GM21528 (cell line): ENCODE results near the gene AGAP3.

Experiments used
- ATAC-seq: cut with Tn5 transposase; IDR thresholded peaks from one replicate; pipeline ENCODE4 v1.9.1; 2021; ENCODE audit warnings: mild to moderate bottlenecking, moderate library complexity; ENCODE audit not compliant: unreplicated experiment, low FRiP score

AGAP3 gene

DNA sequence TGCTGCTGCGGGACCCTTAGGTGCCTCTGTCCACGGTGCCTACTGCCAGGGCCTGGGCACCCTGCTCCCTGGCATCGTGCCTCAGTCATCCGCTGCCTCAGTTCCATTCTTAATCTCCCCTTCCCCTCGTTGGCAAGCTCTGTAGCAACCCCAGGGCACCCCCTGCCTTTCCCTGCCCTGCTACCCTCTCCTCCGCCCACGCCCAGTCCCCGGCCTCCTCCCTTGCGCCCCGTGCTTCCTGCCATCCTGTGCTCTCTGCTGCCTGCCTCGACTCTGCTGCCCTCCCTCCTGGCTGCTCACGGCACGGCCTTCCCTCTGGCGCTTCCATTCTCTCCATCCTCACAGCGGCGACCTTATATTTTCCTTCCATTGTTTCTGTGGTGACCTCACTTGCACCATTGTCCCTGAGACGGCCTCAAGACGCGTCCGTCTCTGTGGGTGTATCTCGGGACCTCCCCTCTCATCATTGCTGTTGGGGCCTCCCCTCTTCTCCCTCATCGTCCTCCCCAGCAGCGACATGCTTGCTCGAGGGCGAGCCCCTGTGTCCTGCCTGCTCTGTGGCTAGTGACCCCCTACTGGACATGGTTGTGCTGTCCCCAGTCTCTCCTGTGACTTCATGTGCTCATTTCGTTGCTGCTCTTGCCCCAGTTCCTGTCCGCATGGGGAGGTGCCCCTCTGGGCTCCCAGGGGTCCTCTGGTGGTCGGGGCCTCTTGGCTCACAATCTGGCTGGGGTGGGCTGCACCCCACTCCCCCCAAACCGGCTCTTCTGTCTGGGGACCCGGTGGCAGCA lies 35.3 kb downstream of the AGAP3 start:
- no peak for ATAC-seq

GRCh38 chr7:151122276-151122675 lies 36.0 kb downstream of the AGAP3 start:
- ATAC-seq: no peak

DNA sequence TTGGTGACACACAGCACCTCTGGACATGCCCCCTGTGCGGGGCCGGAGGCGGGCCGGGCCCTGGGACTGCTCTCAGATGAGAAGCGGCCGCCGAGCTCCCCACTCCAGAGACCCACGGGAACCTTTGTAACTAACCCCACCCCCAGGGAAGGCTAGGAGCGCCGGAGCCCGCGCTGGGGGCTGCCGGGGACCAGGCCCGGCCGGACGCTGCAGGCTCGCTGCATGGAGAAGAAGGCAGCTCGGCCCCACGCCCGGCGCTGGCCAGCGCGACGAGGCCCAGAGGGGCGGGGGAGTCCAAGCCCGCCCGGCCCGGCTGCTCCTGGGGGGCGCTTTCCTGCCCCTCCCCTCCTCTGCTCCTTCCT lies 36.5 kb downstream of the AGAP3 start:
- no peak for ATAC-seq

- no peak for ATAC-seq
These were observed 37.0 kb downstream of the AGAP3 start for GRCh38 chr7:151123158-151123821.

DNA sequence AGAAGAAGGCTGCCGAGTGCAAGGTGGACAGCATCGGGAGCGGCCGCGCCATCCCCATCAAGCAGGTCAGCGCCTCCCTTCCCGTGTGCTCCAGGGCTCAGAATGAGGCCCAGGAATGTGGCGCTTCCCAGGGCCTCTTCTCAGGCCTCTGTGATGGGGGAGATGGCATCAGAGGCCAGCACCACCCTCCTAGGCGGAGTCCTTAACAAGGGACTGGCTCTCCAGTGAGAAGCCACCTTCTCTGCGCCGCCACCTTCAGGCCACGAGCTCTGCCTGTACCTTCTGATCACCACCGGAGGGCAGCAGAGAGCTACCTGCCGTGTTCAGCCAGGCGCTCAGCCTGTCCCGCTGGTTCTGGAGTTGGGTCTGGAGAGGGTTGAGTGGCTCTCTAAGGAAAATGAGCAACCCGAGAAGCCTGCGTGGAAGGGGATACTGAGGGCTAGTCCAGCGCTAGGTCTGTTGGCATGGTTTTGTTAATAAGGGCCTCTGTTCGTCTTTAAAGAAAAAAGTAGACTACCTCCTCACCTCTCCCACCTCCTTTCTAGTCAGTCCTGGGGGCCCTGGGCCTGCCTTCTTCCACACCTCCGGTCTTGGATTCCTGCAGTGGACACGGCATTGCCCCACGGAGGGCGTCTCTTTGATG lies 37.7 kb downstream of the AGAP3 start:
- ATAC-seq: peak; percentile 82

DNA sequence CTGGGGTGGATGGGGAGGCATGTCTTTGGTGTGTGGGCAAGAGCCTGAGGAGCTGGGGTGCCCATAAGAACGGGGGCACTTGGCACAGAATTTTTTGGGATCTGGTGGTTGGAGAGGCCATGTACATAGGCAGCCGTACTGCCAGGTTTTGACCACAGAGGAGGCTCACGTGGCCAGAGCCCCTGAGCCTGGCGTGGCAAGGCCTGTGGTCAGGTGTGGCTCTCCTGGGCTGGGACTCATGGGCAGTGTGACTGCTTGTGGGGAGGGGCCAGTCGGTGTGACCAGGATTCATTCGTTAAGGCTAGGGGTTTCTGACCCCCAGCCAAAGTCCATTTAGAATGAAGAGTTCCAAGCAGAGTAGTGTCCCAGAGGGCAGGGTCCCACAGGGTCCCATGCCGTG lies 38.2 kb downstream of the AGAP3 start:
- no peak for ATAC-seq

- no peak for ATAC-seq
These were observed 38.7 kb downstream of the AGAP3 start for GRCh38 chr7:151124899-151125399.

- no peak for ATAC-seq
These were observed 39.2 kb downstream of the AGAP3 start for GRCh38 chr7:151125470-151125845.

DNA sequence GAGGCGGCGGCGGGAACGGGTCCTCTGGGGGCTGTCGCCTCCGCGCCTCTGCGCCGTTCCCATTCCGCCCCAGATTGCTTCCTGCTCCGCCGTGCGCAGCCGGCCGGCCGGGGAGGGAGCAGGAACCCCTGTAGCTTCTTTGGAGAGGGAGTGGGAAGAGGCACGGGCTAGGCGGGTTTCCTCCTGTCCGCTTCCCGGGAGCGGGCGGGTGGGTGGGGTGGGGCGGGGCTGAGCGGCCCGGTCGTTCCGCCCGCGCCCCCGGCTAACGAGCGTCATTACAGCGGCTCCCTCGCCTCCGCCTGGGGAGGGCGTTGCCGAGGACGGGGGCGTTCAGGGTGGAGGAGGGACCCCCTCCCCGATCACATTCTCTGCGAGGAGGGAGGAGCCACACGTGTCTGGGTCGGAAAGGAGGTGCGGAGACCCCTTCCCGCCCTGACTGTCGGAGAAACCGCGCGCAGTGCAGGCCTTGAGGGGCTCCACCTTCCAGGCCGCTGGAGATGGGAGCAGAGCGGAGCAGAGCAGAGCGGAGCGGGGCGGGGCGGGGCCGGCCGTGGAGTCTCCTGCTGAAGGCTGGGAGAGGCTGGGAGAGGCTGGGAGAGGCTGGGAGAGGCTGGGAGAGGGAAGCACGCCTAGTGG lies 39.7 kb downstream of the AGAP3 start:
- ATAC-seq: no peak

- ATAC-seq: no peak
These were observed 40.3 kb downstream of the AGAP3 start for GRCh38 chr7:151126491-151127137.

DNA sequence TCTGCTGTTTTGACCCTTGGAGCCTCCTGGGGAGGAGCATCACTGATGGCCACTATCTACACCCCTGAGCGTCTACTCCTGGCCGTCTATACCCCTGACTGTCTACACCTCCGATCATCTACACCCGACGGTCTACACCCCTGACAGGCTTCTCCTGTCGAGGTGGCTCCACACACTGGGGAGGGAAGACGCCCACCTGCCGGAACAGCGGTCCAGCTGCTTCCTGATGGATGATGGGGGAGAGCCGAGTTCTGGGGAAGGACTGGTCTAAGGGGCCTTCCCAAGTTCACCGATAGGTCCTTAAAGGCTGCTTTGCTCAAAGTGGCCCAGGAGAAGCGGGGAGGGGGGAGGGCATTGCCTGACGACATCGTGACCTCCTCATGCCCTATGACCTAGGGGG lies 41.9 kb downstream of the AGAP3 start:
- ATAC-seq: no peak

DNA sequence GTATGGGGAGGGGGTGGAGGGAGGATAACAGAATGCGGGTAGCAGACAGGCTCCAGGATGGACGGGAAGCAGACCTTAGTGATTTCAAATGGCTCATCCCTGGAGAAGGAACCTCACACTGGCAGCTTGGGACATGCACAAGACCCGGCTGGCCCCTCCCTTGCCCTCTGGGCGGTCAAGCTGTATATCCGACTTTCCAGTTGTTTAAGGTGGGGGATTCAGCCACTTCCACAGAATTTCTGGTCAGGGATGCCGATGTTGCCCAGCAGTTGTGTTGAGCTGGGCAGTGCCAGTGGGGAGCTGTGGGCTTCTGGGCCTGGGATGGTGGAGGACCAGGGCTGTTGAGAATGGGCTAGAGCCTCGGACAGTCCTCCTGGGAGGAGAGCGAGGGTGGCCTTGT lies 42.4 kb downstream of the AGAP3 start:
- ATAC-seq: no peak

GRCh38 chr7:151129117-151129959 lies 43.1 kb downstream of the AGAP3 start:
- no peak for ATAC-seq

DNA sequence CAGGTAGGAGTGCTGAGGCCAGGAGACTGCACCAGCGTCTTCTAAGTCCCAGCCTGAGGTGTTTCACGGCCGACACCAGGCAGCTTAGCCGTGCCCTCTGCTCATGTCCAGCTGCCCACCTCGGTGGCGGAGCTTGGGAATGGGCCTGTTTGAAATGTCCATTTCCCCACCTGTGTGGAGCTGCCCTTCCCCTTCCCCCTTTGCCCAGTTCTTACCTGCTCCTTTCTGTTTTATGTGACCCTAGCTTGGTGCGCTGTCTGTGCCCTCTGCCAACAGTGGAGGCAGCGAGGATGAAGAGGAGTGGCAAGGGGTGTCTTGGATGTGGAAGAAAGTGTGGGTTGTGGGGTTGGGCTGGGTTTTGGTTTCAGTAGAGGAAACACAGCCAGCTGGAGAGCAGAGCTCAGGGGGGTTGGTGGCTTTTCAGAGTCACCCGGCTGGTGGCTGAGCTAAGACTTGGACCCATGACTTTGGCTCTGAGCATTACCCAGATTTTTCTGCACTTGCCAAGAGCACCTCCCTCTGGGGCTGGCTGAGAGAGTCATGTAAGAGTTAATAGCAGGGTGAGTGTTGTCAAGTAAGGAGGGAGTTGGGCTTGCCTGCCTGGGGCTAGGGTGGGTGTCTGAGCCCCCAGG lies 43.8 kb downstream of the AGAP3 start:
- ATAC-seq: no peak

DNA sequence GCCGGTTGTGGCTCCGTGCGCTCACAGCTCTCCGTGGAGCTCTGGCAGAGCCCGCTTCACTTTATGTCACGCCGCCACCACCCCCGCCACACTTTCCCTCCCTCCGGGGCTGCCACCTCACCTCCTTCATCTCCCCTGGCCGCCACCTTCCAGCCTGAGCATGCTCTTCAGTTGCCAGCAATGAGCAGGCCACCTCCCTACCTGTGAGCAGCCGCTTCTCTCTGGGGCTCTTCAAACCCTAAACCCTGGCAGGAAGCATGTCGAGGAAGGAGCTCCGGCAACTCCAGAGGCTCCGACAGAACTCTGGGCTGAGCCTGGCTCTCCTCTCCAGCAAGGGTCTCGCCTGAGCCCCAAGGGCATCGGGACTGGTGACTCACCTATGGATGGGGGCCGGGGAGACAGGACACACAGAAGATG lies 44.5 kb downstream of the AGAP3 start:
- ATAC-seq: no peak

DNA sequence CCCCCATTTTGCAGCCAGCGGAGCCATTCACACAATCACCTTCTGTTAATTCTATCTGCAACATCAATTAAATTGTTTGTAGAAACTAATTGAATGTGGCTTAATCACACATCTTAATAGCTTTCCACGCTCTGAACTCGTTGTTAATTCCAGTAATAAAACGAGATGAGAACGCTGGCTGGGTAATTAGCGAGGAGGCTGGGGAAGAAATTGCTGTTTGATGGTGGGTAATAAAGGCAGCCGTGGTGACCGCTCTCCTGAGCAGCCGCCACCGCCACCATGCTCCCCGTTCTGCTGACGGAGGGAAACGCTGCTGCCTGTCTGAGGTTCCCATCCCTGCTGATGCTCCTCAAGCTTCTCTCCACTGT lies 44.9 kb downstream of the AGAP3 start:
- ATAC-seq: no peak

GRCh38 chr7:151131592-151132293 lies 45.5 kb downstream of the AGAP3 start:
- ATAC-seq: no peak

DNA sequence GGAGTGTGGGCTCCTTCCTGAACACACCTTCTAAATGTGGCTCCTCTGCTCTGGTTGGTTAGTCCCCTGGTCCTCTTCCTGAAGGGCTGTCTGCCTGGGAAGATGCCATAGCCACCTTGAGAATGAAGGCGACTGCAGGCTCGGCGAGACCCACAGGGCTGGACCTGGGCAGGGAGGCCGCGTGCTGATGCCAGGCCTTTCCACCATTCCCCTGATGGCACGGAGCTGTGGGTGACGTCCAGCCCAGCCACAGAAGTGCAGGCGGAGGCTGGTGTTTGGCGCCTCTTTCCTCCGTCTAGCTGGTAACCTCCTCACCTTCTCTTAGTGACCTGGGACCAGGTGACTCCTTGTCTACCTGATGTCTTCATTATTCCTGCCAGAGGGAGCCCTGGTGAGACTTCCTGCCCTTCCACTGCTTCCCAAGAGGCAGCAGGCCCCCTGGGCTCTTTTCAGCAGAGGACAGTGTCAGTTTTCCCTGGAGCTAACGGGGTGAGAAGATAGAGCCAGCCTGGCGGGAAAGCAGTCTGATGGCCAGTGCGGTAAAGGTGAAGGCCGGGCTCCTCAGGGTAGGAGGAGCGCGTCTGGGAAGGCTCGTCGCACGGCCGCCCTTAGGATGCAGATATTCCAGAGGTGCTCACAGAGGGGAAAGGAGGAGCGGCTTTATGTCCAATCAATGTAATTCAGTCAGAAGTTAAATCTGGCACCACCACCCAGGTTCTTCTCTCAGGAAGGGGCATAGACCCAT lies 46.4 kb downstream of the AGAP3 start:
- ATAC-seq: no peak
